Measurements from ENCODE around the gene CCDC61.

CCDC61 gene

GRCh38 chr19:46043519-46043918 is 48.3 kb downstream of the CCDC61 start:
- no peak for DNase-seq

DNA sequence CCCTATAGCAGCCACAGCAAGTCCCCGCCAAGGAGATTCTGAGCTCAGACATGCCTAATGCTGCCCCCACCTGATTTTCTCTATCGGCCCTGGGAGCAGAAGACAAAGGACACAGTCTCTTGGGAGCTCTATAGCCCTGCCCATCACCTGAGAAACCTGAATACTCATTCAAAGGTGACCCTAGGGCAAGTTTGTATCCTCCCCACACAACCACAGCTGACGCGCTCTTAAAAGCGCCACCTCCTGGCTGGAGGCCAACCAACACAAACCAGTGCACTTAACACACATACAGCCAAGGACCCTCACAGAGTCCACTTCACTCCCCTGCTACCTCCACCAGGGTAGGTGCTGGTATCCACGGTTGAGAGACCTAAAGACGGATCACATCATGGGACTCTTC is 54.3 kb downstream of the CCDC61 start:
- DNase-seq: no peak

GRCh38 chr19:46052896-46053295 is 57.6 kb downstream of the CCDC61 start:
- DNase-seq: no peak

- DNase-seq: no peak
Measured at GRCh38 chr19:46056536-46056935, 61.3 kb downstream of the CCDC61 start.

GRCh38 chr19:46058778-46059177 is 63.5 kb downstream of the CCDC61 start:
- DNase-seq: no peak

DNA sequence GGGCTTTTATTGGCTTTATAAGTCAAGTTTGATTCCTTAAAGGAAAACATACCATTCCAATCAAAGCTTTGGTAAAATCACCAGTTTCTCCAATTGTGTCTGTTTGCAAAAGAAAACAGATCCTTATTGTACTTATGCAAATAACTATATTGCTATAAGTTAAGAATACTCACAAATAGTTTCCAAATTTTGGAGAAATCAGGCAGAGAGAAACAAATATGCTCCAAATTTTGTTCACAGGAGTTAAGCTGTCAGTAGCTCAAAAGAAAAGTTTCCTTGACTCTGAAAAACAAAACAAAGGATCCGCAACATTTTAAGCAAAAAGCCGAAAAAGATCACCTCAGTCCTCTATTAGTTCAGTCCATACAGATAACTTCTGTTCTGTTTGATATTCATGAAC is 64.7 kb downstream of the CCDC61 start:
- DNase-seq: no peak

DNA sequence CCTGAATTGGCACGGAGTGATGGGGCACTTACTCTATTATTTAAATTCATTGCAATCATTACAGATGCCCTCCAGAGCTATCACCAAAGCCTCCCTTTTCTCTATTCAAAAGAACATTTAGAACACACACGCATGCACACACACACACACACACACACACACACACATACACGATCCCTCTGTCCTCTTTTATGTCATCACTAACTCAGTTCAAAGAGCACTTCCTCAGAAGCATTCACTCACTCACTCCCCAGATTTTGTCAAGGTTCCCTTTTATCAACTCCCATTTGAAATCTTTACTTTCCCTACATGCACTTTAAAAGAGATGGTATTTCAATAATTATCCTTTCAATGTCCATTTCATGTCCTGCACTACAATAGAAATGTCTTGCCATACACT is 67.9 kb downstream of the CCDC61 start:
- DNase-seq: no peak

- DNase-seq: no peak
Measured at GRCh38 chr19:46065486-46066071, 70.3 kb downstream of the CCDC61 start.

DNA sequence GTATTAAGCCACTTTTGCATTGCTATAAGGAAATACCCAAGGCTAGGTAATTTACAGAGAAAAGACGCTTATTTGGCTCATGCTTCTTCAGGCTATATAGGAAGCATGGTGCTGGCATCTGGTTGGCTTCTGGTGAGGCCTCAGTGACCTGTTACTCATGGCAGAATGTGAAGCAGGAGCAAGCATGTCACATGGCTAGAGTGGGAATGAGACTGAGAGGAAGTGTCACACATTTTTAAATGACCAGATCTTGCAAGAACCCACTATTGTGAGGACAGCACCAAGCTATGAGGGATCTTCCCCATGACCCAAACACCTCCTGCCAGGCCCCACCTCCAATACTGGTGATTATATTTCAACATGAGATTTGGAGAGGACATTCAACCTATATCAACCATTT is 71.2 kb downstream of the CCDC61 start:
- DNase-seq: no peak

DNA sequence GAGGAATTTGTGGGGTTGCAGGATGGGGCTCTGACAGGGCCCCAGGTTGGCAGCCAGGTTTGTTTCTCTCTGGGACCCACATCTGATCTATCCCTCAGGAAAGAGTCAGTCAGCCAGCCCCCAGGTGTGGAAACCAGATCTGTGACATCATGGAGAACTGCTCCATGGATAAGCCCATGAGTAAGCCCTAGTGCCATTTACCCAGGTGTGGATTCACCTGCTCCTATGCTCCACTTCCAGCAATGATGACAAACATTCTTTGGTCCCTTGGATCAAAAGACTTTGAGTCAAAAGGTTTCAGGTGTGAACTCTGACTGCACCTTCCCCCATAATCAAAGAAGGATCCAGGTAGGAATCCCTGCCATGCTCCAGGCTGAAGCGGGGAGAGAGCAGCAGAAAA is 72.4 kb downstream of the CCDC61 start:
- DNase-seq: no peak
